ENCODE results near the gene IDH3B.

IDH3B gene

GRCh38 chr20:2663887-2664719 is at the start of gene IDH3B:
Gene IDH3B, minus strand, starts transcription at chr20:2664216. Its CDS starts 28 bp downstream, at chr20:2664188.
- H3K4me3 ChIP-seq, result peak within 1 kb of the TSS; percentile 90
- H3K9me3 ChIP-seq (ENCODE audit: low read depth, low read length), result no peaks in the 10 kb centered on the region
- peaks cover 18% of the 10 kb centered on the region for H3K36me3 ChIP-seq (ENCODE audit: insufficient read depth, low read length)
- peak within 1 kb of the TSS; percentile 97 for H3K27ac ChIP-seq
- peak; percentile 69 for DNase-seq (ENCODE audit: low read depth, low spot score)
- peak within 1 kb of the TSS; percentile 95 for H3K9ac ChIP-seq (ENCODE audit: insufficient read length)
- TF ChIP-seq EZH2 (IDR thresholded peaks at IDR 0.05) (no peak), POLR2AphosphoS5 (IDR thresholded peaks at IDR 0.05; ENCODE audit: borderline replicate concordance, low read depth, low read length) (peak; percentile 96), FOXP2 (optimal IDR thresholded peaks at IDR 0.05; ENCODE audit: control extremely low read depth, extremely low read length, insufficient read depth) (no peak)

DNA sequence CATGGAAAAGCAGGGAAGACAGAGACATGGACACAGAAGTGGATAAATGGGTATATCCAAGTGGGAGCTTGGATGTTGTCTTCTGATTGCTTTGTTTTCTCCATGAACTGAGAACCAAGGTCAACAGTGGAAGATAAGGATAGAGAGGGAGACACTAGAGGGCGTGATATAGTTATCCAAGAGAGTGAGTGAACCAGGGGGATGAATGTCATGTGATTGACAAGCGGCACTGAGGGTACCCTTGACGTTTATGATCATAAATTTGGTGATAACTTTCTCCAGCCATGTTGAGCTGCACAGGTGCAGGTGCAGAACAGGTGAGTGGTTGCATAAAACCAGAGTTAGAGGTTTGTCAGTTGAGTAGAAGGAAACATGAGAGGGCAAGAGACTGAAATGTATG is 49.3 kb upstream of the IDH3B start:
- Histone ChIP-seq H3K4me3 (no peak overlapping the region), H3K9ac (ENCODE audit: insufficient read length) (no peak overlapping the region), H3K9me3 (ENCODE audit: low read depth, low read length) (peaks cover 6% of the 10 kb centered on the region; the same call in 1 of the 2 replicates), H3K27ac (no peak overlapping the region), H3K36me3 (ENCODE audit: insufficient read depth, low read length) (no peaks in the 10 kb centered on the region)
- no peak for TF ChIP-seq EZH2 (IDR thresholded peaks at IDR 0.05)
- TF ChIP-seq FOXP2 (optimal IDR thresholded peaks at IDR 0.05; ENCODE audit: control extremely low read depth, extremely low read length, insufficient read depth), result no peak
- TF ChIP-seq POLR2AphosphoS5 (IDR thresholded peaks at IDR 0.05; ENCODE audit: borderline replicate concordance, low read depth, low read length), result no peak
- no peak for DNase-seq (ENCODE audit: low read depth, low spot score)

- H3K9me3 ChIP-seq (ENCODE audit: low read depth, low read length), result no peaks in the 10 kb centered on the region
- H3K27ac ChIP-seq, result no peak overlapping the region
- no peak for DNase-seq (ENCODE audit: low read depth, low spot score)
- no peaks in the 10 kb centered on the region for H3K36me3 ChIP-seq (ENCODE audit: insufficient read depth, low read length)
- no peak for TF ChIP-seq EZH2 (IDR thresholded peaks at IDR 0.05)
- TF ChIP-seq POLR2AphosphoS5 (IDR thresholded peaks at IDR 0.05; ENCODE audit: borderline replicate concordance, low read depth, low read length), result no peak
- no peak for TF ChIP-seq FOXP2 (optimal IDR thresholded peaks at IDR 0.05; ENCODE audit: control extremely low read depth, extremely low read length, insufficient read depth)
- no peak overlapping the region for H3K9ac ChIP-seq (ENCODE audit: insufficient read length)
- no peak overlapping the region for H3K4me3 ChIP-seq
Observed at GRCh38 chr20:2709205-2709981, 45.4 kb upstream of the IDH3B start.

DNA sequence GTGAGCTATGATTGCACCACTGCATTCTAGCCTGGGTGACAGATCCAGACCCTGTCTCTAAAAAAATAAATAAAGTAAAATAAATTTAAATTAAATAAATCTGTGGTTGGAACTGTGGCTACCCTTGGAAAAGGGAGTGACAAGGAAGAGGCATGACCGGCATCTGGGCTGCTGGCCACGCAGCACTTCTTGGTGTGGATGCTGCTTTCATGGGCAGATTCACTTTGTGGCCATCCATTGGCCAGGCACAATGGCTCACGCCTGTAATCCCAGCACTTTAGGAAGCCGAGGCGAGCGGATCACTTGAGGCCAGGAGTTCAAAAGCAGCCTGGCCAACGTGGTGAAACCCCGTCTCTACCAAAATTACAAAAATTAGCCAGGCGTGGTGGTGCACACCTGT is 44.6 kb upstream of the IDH3B start:
- H3K27ac ChIP-seq, result no peak overlapping the region
- H3K36me3 ChIP-seq (ENCODE audit: insufficient read depth, low read length), result no peaks in the 10 kb centered on the region
- H3K4me3 ChIP-seq, result no peak overlapping the region
- H3K9me3 ChIP-seq (ENCODE audit: low read depth, low read length), result no peaks in the 10 kb centered on the region
- TF ChIP-seq POLR2AphosphoS5 (IDR thresholded peaks at IDR 0.05; ENCODE audit: borderline replicate concordance, low read depth, low read length) (no peak), FOXP2 (optimal IDR thresholded peaks at IDR 0.05; ENCODE audit: control extremely low read depth, extremely low read length, insufficient read depth) (no peak), EZH2 (IDR thresholded peaks at IDR 0.05) (no peak)
- H3K9ac ChIP-seq (ENCODE audit: insufficient read length), result no peak overlapping the region
- DNase-seq (ENCODE audit: low read depth, low spot score), result no peak

GRCh38 chr20:2708073-2708415 is 44.0 kb upstream of the IDH3B start:
- TF ChIP-seq EZH2 (IDR thresholded peaks at IDR 0.05), result no peak
- TF ChIP-seq POLR2AphosphoS5 (IDR thresholded peaks at IDR 0.05; ENCODE audit: borderline replicate concordance, low read depth, low read length), result no peak
- TF ChIP-seq FOXP2 (optimal IDR thresholded peaks at IDR 0.05; ENCODE audit: control extremely low read depth, extremely low read length, insufficient read depth), result no peak
- no peak overlapping the region for H3K9ac ChIP-seq (ENCODE audit: insufficient read length)
- H3K9me3 ChIP-seq (ENCODE audit: low read depth, low read length), result no peaks in the 10 kb centered on the region
- H3K36me3 ChIP-seq (ENCODE audit: insufficient read depth, low read length), result no peaks in the 10 kb centered on the region
- DNase-seq (ENCODE audit: low read depth, low spot score), result no peak
- H3K4me3 ChIP-seq, result no peak overlapping the region
- H3K27ac ChIP-seq, result no peak overlapping the region

- TF ChIP-seq FOXP2 (optimal IDR thresholded peaks at IDR 0.05; ENCODE audit: control extremely low read depth, extremely low read length, insufficient read depth) (no peak), POLR2AphosphoS5 (IDR thresholded peaks at IDR 0.05; ENCODE audit: borderline replicate concordance, low read depth, low read length) (no peak), EZH2 (IDR thresholded peaks at IDR 0.05) (no peak)
- Histone ChIP-seq H3K9me3 (ENCODE audit: low read depth, low read length) (no peaks in the 10 kb centered on the region), H3K27ac (no peak overlapping the region), H3K4me3 (no peak overlapping the region), H3K36me3 (ENCODE audit: insufficient read depth, low read length) (no peaks in the 10 kb centered on the region), H3K9ac (ENCODE audit: insufficient read length) (no peak overlapping the region)
- DNase-seq (ENCODE audit: low read depth, low spot score), result no peak
Observed at GRCh38 chr20:2707353-2708072, 43.5 kb upstream of the IDH3B start.

DNA sequence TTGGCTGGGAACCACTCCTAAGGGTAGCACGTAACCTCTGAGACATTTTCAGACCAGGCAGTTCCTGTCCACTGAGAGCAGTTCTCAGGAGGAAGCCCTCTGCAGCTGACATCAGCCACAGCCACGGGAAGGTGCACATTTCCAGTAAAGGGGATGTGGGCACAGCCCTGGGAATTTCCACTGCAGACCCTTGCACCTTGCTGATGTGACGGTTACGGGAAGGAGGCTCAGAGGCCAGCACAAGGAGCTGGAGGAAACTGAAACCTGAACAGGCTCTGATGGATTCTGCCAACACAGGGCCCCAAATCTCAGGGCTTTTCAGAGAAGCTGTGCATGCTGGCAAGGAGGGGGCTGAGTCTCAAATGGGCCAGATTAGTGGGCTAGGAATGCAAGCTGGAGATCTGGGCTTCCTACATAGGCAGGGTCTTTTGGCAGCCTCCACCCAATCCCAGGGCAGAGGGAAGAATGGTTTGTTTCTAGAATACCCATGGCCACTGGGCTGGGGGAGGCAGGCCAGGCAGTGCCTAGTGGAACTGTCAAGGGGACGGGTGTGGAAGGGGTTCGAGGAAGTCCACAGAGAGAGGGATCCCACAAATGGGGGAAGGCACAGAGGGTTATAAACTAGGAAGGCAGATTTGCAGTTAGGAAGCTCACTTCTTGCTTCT is 42.8 kb upstream of the IDH3B start:
- TF ChIP-seq FOXP2 (optimal IDR thresholded peaks at IDR 0.05; ENCODE audit: control extremely low read depth, extremely low read length, insufficient read depth) (no peak), POLR2AphosphoS5 (IDR thresholded peaks at IDR 0.05; ENCODE audit: borderline replicate concordance, low read depth, low read length) (no peak), EZH2 (IDR thresholded peaks at IDR 0.05) (no peak)
- Histone ChIP-seq H3K9me3 (ENCODE audit: low read depth, low read length) (no peaks in the 10 kb centered on the region), H3K36me3 (ENCODE audit: insufficient read depth, low read length) (no peaks in the 10 kb centered on the region), H3K9ac (ENCODE audit: insufficient read length) (no peak overlapping the region), H3K27ac (no peak overlapping the region), H3K4me3 (no peak overlapping the region)
- DNase-seq (ENCODE audit: low read depth, low spot score), result no peak
